Activated CD4-positive, alpha-beta T cell treated with anti-CD3 and anti-CD28 coated beads for 4 hours (primary cell): ENCODE measurements around the gene ZFAND6.
"Not testable (repeated sequence)": the region's sequence is repeated elsewhere in the genome, so short reads cannot be mapped to it uniquely, and the experiment has no call there.

Experiments
- DNase-seq, 2 donors: peaks; one replicate each; pipeline ENCODE4 v3.0.0-alpha.2; 2020

ZFAND6 gene

GRCh38 chr15:80152180-80152895, 92.9 kb downstream of the ZFAND6 start:
- peak; percentile 88 to 90 for DNase-seq

- peak; percentile 22 to 25 for DNase-seq
Measured at GRCh38 chr15:80152896-80153876, 93.7 kb downstream of the ZFAND6 start, which contains the start of gene FAH. FAH (plus strand) TSS chr15:80152999; CDS start chr15:80153055, 56 bp downstream.

DNA sequence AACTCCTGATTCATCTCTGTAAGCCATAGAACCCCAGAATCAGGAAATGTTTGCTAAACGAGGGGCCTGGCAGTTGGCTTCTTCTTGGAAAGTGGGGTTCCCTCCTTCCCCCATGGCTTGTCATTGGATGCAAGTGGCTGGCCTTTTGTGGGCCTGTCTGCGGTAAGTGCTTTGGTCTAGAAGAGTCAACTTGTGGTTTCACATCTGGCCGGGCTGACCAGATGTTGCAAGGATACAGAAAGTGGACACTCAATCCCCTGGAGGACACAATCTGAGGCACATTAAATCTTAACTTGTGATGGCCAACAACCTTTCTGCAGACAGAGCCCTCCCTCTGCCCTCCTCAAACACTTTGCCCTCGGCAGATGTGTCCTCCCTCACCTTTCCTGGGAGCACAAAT, 94.4 kb downstream of the ZFAND6 start:
- DNase-seq, result no peak

DNA sequence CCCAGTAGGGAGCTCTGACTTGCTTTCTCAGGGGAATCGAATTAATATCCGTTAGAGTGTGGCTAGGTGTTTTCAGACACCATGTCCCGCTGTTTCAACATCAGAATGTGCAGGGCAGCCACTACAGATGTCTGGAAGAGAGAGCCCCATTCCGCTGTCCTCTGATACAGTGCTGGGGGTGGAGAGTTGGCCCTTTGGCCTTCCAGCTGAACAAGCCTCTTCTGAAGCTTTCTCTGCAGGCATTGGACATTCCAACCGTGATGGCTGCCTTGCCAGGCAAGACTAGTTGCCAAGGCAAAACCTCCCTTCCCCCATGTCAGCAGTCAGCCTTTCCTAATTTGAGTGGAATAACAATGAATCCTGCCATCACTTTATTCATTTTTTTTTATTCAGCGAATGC, 94.9 kb downstream of the ZFAND6 start:
- DNase-seq, result no peak

DNA sequence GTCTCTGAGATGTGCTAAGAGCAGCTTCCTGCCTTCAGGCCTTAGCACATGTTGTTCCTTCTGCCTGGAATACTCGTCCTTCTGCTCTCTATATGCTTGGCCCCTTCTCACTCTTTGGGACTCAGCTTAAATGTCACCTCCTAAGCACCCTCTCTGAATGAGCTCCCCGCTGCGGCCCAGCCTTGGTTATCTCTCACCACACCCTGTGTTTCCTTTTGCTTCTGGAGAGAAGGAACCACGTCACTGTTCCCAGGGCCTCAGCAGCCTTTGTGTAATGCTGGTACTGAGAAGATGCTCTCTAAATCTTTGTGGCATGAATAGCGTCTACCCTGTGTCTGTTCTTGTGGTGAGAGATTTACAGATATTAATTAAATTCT, 95.5 kb downstream of the ZFAND6 start:
- DNase-seq, result no peak

DNA sequence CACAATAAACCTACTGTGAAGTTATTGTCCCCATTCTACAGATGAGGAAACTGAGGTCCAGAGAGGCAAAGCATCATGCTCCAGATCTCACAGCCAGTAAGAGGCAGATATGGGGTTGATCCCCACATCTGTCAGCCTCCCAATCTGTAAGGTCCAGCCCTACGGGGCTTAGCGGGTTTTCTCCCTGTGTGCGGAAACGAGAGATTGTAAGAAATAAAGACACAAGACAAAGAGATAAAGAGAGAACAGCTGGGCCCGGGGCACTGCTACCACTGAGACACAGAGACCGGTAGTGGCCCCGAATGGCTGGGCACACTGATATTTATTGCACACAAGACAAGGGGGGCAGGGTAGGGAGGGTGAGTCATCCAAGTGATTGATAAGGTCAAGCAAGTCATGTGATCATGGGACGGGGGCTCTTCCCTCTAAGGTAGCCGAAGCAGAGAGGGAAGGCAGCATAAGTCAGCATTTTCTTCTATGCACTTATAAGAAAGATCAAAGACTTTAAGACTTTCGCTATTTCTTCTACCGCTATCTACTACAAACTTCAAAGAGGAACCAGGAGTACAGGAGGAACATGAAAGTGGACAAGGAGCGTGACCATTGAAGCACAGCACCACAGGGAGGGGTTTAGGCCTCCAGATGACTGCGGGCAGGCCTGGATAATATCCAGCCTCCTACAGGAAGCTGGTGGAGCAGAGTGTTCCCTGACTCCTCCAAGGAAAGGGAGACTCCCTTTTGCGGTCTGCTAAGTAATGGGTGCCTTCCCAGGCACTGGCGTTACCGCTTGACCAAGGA, 96.1 kb downstream of the ZFAND6 start:
- not testable (repeated sequence) for DNase-seq

DNA sequence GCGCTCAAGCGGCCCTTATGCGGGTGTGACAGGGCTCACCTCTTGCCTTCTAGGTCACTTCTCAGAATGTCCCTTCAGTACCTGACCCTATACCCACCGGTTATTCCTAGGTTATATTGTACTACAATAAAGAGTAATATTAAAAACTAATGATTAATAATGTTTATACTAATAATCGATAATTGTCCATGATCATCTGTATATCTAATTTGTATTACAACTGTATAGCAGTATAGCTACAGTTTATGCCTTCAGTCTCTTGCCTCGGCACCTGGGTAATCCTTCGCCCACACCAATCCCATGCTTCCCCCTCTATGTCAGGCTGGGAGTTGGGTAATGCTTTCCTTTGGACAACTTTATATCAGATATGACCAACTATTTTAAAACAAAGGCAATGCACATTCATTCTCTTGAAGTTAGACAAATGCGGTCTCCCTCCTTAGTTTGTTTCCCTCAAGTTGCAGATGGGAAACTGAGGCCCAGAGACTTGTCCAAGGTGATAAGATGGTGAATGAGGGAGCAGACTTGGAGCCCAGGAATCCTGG, 96.8 kb downstream of the ZFAND6 start:
- DNase-seq, result no peak

DNA sequence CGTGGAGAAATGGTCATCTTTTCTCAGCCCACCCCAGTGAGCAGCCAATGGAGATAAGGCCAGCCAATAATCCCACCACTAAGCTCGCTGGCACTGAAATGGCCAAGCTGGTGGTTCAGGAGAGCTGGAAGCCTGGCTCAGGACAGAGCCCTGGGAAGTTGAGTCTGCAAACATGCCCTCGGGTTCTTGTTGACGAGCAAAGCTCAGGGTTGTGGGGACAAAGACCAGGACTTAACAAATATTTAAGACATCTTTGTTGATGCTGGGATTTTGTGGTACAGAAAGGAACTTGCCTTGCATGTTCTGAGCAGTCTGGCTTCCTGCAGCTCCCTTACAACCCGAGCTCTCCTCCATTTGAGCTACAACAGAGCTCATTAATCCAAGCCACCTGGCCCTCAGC, 97.7 kb downstream of the ZFAND6 start:
- DNase-seq, result no peak

GRCh38 chr15:80159301-80159700, 99.8 kb downstream of the ZFAND6 start:
- DNase-seq, result no peak

GRCh38 chr15:80159811-80160569, 100.5 kb downstream of the ZFAND6 start:
- DNase-seq, result no peak

DNA sequence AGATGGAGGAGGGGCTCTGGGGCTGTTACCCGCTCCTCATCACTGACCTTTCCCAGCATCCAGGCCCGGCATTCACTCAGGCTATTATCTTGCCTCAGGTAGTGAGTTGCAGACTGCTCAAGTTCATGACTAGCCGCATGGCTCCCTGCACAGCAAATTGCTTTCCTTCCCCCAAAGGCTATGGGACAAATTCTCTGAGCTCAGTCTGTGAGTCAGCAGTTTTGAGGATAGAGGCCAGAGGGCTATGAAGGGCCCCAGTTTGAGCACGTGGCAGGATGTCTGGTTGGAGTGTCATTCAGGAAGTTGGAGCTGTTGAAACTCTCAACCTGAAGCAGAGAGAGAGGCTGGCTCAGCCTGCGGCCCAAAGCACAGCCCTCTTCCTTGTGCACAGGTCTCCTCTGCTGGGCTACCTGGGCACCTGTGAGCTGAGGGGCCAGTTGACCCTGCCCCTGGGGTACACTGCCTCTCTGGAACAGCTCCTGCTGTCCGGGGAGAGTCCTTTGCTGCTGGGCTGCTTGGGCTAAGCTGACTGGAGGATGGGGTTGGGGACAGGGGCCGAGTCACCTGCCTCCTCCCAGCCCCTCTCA, 101.2 kb downstream of the ZFAND6 start:
- DNase-seq, result no peak

- DNase-seq, result no peak
Measured at GRCh38 chr15:80161468-80162016, 102.1 kb downstream of the ZFAND6 start.

DNA sequence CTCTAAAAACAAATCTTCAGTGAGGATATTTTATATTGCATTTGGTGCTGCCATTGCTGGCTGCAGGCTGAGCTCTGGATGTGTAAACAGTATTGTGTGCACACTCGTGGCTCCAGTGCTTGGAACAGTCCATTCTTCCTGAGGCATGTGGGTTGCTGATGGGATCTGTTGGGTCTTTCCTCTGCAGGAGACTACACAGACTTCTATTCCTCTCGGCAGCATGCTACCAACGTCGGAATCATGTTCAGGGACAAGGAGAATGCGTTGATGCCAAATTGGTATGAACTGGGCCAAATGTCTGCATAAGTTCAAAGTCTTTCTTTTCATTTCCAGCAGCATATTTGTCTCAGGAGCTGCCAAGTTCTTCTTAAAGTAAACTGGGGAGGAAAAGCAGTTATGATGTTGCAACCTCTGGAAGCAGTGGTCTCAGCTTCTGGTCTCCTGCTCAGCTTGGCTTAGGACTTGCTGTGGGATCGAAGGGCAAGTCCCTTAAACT, 102.6 kb downstream of the ZFAND6 start:
- DNase-seq, result no peak

- no peak for DNase-seq
Measured at GRCh38 chr15:80163217-80163616, 103.7 kb downstream of the ZFAND6 start.

DNA sequence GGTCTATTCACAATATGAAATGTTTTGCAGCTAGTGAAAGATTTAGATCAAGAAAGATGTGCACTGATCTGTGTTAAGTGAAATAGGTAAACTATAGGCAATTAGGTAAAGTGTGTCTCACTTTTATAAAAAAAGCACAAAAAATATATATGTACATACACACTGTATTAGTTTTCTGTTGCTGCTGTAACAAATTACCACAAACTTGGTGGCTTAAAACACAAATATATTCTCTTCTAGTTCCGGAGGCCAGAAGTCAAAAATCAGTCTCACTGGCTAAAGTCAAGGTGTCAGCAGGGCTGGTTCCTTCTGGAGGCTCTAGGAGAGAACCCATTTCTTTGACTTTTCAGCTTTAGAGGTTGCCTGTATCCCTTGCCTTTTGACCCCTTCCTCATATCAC, 104.4 kb downstream of the ZFAND6 start:
- no peak for DNase-seq

- DNase-seq, result no peak
Measured at GRCh38 chr15:80167936-80168335, 108.5 kb downstream of the ZFAND6 start.

DNA sequence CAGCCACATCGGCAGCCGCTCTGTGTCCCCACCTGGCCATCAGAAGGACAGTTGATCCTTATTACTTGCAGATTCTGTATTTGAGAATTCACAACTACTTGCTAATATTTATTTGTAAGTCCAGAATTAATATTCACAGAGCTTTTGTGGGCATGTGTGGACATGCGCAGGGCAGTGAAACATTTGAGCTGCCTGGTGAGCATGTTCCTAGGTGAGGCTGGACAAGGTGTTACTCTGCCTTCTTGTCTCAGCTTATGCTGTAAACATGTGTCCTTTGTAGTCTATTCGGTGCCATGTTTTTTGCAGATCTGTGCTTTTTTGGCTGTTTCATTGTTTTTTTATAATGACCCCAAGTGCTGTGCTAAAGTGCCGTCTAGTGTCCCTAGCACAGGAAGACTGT, 108.9 kb downstream of the ZFAND6 start:
- no peak for DNase-seq

DNA sequence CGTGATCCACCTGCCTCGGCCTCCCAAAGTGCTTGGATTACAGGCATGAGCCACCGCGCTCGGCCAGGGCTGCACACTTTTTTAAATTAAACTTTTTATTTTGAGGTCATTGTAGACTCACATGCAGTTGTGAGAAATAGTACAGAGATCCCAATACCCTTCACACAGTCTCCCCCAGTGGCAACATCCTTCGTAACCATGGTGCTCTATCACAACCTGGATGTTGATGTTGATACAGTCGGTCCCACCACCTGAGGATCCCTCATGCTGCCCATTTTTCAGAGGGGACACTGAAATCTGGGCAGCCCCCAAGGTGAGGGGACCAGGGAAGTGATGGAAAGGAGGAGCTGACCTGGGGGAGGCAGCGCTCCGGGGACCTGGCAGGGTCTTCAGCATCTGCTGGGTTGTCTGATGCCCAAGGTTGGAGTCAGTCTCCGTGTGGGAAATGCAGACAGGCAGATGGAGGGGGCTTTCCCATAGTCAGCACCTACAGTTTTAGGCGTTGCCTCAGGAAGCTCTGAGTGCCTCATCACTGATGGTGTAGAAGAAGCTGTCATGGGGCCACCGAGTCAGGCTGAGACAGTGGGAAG, 110.4 kb downstream of the ZFAND6 start:
- DNase-seq, result no peak

GRCh38 chr15:80170596-80170995, 111.1 kb downstream of the ZFAND6 start:
- no peak for DNase-seq

GRCh38 chr15:80171787-80172186, 112.3 kb downstream of the ZFAND6 start:
- DNase-seq, result no peak

- no peak for DNase-seq
Measured at GRCh38 chr15:80172401-80172800, 112.9 kb downstream of the ZFAND6 start.
